ENCODE results near the gene TEX12. TPM values are rescaled to one million over a fixed set of nuclear protein-coding genes. Genes with fewer than 3 reads are reported as not detected.

Gene TEX12
- polyA plus RNA-seq, 3 donors, result 0.43 TPM; not detected in 2

- Mint-ChIP-seq H3K36me3 (peaks cover 2 to 5% of the 10 kb centered on the region in 2 donors), H3K9me3 (peaks cover 0 to 4% (median 1%) of the 10 kb centered on the region in 7 donors), H3K27ac (peak overlapping the region in 1 of 7 donors; percentile 2), H3K4me3 (no peak overlapping the region), H3K4me1 (peaks cover 50% of the 10 kb centered on the region), H3K27me3 (ENCODE audit: low read depth in 3 of 3) (peaks cover 0 to 2% (median 0%) of the 10 kb centered on the region in 3 donors)
- Histone ChIP-seq H3K27me3 (ENCODE audit: control insufficient read depth in 2 of 2, insufficient read depth in 2 of 2, low read length in 2 of 2) (no peaks in the 10 kb centered on the region), H3K4me1 (ENCODE audit: control insufficient read depth in 1 of 2, insufficient read depth in 2 of 2, low read length in 2 of 2) (peaks cover 46 to 58% of the 10 kb centered on the region in 2 donors), H2AFZ (ENCODE audit: insufficient read depth, low read depth, low read length, poor library complexity, severe bottlenecking) (no peak overlapping the region), H3K36me3 (replicated peaks in 1 of 2; ENCODE audit: control insufficient read depth in 1 of 2, insufficient read depth in 2 of 2, low read length in 2 of 2) (no peaks in the 10 kb centered on the region), H4K20me1 (ENCODE audit: insufficient read depth, low read length) (no peaks in the 10 kb centered on the region), H3K9me3 (replicated peaks in 1 of 2; ENCODE audit: control insufficient read depth in 1 of 2, insufficient read depth in 1 of 2, low read length in 2 of 2) (no peaks in the 10 kb centered on the region), H3K4me2 (replicated peaks; ENCODE audit: extremely low read depth, low read length, poor library complexity, severe bottlenecking) (no peak overlapping the region), H3K27ac (ENCODE audit: low read depth in 1 of 2, low read length in 2 of 2) (peak overlapping the region in 1 of 2 donors; percentile 82), H3K79me2 (ENCODE audit: insufficient read depth, low read length) (peaks cover 30% of the 10 kb centered on the region), H3K4me3 (replicated peaks in 1 of 3; ENCODE audit: low read depth in 2 of 3, low read length in 3 of 3) (no peak overlapping the region), H3K9ac (ENCODE audit: insufficient read depth, low read length, poor library complexity, severe bottlenecking) (no peak overlapping the region)
- intact Hi-C loops (cut with micrococcal nuclease), result loop anchor here in 1 of 2 donors (2.0 kb wide), 1 partner anchor 14 kb away; no protein-coding TSS in a partner anchor
- DNase-seq, result no peak
- TF ChIP-seq CTCF (IDR thresholded peaks at IDR 0.05), result no peak
- no CpG with 5 or more reads among the region's 3 CpGs for WGBS (ENCODE audit: insufficient coverage)
Measured at GRCh38 chr11:112165049-112165448, 2.1 kb upstream of the TEX12 start.

- intact Hi-C loops (cut with micrococcal nuclease), result loop anchor here in 1 of 2 donors (2.0 kb wide), 1 partner anchor 14 kb away; no protein-coding TSS in a partner anchor
- WGBS (ENCODE audit: insufficient coverage), result 78% methylated on average over 1 of the region's 8 CpGs
- Histone ChIP-seq H3K9ac (ENCODE audit: insufficient read depth, low read length, poor library complexity, severe bottlenecking) (no peak overlapping the region), H3K27me3 (ENCODE audit: control insufficient read depth in 2 of 2, insufficient read depth in 2 of 2, low read length in 2 of 2) (no peaks in the 10 kb centered on the region), H3K4me1 (ENCODE audit: control insufficient read depth in 1 of 2, insufficient read depth in 2 of 2, low read length in 2 of 2) (peaks cover 31 to 43% of the 10 kb centered on the region in 2 donors), H3K36me3 (replicated peaks in 1 of 2; ENCODE audit: control insufficient read depth in 1 of 2, insufficient read depth in 2 of 2, low read length in 2 of 2) (no peaks in the 10 kb centered on the region), H3K9me3 (replicated peaks in 1 of 2; ENCODE audit: control insufficient read depth in 1 of 2, insufficient read depth in 1 of 2, low read length in 2 of 2) (no peaks in the 10 kb centered on the region), H3K4me3 (replicated peaks in 1 of 3; ENCODE audit: low read depth in 2 of 3, low read length in 3 of 3) (no peak overlapping the region), H3K79me2 (ENCODE audit: insufficient read depth, low read length) (peaks cover 23% of the 10 kb centered on the region), H4K20me1 (ENCODE audit: insufficient read depth, low read length) (no peaks in the 10 kb centered on the region), H3K4me2 (replicated peaks; ENCODE audit: extremely low read depth, low read length, poor library complexity, severe bottlenecking) (no peak overlapping the region), H3K27ac (ENCODE audit: low read depth in 1 of 2, low read length in 2 of 2) (no peak overlapping the region), H2AFZ (ENCODE audit: insufficient read depth, low read depth, low read length, poor library complexity, severe bottlenecking) (peak overlapping the region; percentile 9)
- H3K27me3 Mint-ChIP-seq (ENCODE audit: low read depth in 3 of 3), result peaks cover 0 to 2% (median 0%) of the 10 kb centered on the region in 3 donors
- TF ChIP-seq CTCF (IDR thresholded peaks at IDR 0.05), result no peak
- peaks cover 2 to 5% of the 10 kb centered on the region in 2 donors for H3K36me3 Mint-ChIP-seq
- H3K4me3 Mint-ChIP-seq, result no peak overlapping the region
- peaks cover 0 to 4% (median 1%) of the 10 kb centered on the region in 7 donors for H3K9me3 Mint-ChIP-seq
- H3K27ac Mint-ChIP-seq, result peak overlapping the region in 1 of 7 donors; percentile 23
- DNase-seq, result peak in 1 of 3 donors; percentile 18
- peaks cover 37% of the 10 kb centered on the region for H3K4me1 Mint-ChIP-seq
Measured at GRCh38 chr11:112166562-112166961, 610 bp upstream of the TEX12 start.

Measured in CD14-positive monocyte (primary cell).